CD4-positive, alpha-beta memory T cell (primary cell): ENCODE data around the gene PLXNA4. TPM values are rescaled to one million over a fixed set of nuclear protein-coding genes. Genes with fewer than 3 reads are reported as not detected.

ENCODE experiments used
- CTCF ChIA-PET: fragments of 350-600 bp; sonication (Branson Sonifier 250); formaldehyde crosslinking; loops from one replicate; lab custom pipeline; 2021; ENCODE audit warnings: inconsistent platforms; ENCODE audit not compliant: partially characterized antibody; lab: Charles Lee
- POLR2A ChIA-PET: fragments of 350-600 bp; sonication (Branson Sonifier 250); formaldehyde crosslinking; loops from one replicate; lab custom pipeline; 2021; ENCODE audit not compliant: partially characterized antibody; lab: Charles Lee
- DNase-seq, 5 donors: peaks; one replicate each; pipeline versions ENCODE4 v3.0.0 to v3.0.0-alpha.2; 2020 to 2022; ENCODE audit warnings: mixed read lengths in 1 of 5
- H3K27ac ChIP-seq: one replicate; pipeline ENCODE4 v1.7.0; 2013; ENCODE audit warnings: low read depth, low read length
- H3K27me3 ChIP-seq: 2 replicates; pipeline ENCODE4 v1.7.0; 2013; ENCODE audit warnings: mild to moderate bottlenecking, low read length, moderate library complexity; ENCODE audit not compliant: insufficient read depth
- H3K36me3 ChIP-seq: 2 replicates; pipeline ENCODE4 v1.7.0; 2013; ENCODE audit warnings: mild to moderate bottlenecking, low read length, moderate library complexity; ENCODE audit not compliant: insufficient read depth
- H3K4me1 ChIP-seq: 2 replicates; pipeline ENCODE4 v1.7.0; 2013; ENCODE audit warnings: mild to moderate bottlenecking, low read length, moderate library complexity; ENCODE audit not compliant: insufficient read depth
- H3K4me3 ChIP-seq, 2 donors: one replicate each; pipeline ENCODE4 v1.7.0; 2013; ENCODE audit warnings: low read length in 2 of 2, mild to moderate bottlenecking in 1 of 2
- H3K9me3 ChIP-seq, 2 donors: one replicate each; pipeline ENCODE4 v1.7.0; 2013; ENCODE audit warnings: low read length in 2 of 2, control low read depth in 1 of 2; ENCODE audit not compliant: control insufficient read depth in 1 of 2
- H3K27ac Mint-ChIP-seq, 7 donors: one replicate each; pipeline ENCODE4 v1.8.0; 2020 to 2021; ENCODE audit warnings: mixed read lengths in 7 of 7, mild to moderate bottlenecking in 6 of 7, inconsistent platforms in 3 of 7, moderate library complexity in 3 of 7
- H3K27me3 Mint-ChIP-seq, 2 donors: one replicate each; pipeline ENCODE4 v1.8.0; 2020 to 2021; ENCODE audit warnings: mixed read lengths in 2 of 2
- H3K36me3 Mint-ChIP-seq, 2 donors: one replicate each; pipeline ENCODE4 v1.8.0; 2020 to 2021; ENCODE audit warnings: mixed read lengths in 2 of 2, inconsistent platforms in 1 of 2, mild to moderate bottlenecking in 1 of 2
- H3K4me1 Mint-ChIP-seq, 4 donors: one replicate each; pipeline ENCODE4 v1.8.0; 2020 to 2021; ENCODE audit warnings: mixed read lengths in 4 of 4, mild to moderate bottlenecking in 1 of 4
- H3K4me3 Mint-ChIP-seq, 8 donors: one replicate each; pipeline ENCODE4 v1.8.0; 2020 to 2021; ENCODE audit warnings: mixed read lengths in 8 of 8, mild to moderate bottlenecking in 7 of 8, moderate library complexity in 6 of 8, inconsistent platforms in 3 of 8
- H3K9me3 Mint-ChIP-seq, 8 donors: one replicate each; pipeline ENCODE4 v1.8.0; 2020 to 2021; ENCODE audit warnings: mixed read lengths in 8 of 8, mild to moderate bottlenecking in 5 of 8, inconsistent platforms in 3 of 8, moderate library complexity in 1 of 8
- intact Hi-C: fragments of 100-400 bp; cut with micrococcal nuclease; formaldehyde crosslinking; loops from one replicate; pipeline ENCODE4 v1.15.1; 2023
- polyA plus RNA-seq, 2 donors: library from polyadenylated mRNA; unstranded; fragments of 300-500 nt; fragmentation: Illumina TruSeq; gene quantifications; one replicate each; pipeline ENCODE4 v1.2.3, GENCODE V29; 2021
- total RNA-seq, 2 experiments: library from RNA; stranded (reverse); gene quantifications; one replicate each; pipeline ENCODE4 v1.2.3, GENCODE V29; 2021

PLXNA4 gene
- total and polyA plus RNA-seq, 4 experiments from 2014 or later, result 0.06 to 0.94 (median 0.58) TPM

- H3K27ac ChIP-seq, result no peak overlapping the region
- intact Hi-C loops, result no loop called here
- H3K4me1 Mint-ChIP-seq, result no peaks in the 10 kb centered on the region
- POLR2A ChIA-PET, result no interaction called here
- H3K36me3 Mint-ChIP-seq, result no peaks in the 10 kb centered on the region
- H3K4me1 ChIP-seq, result no peaks in the 10 kb centered on the region
- no peak overlapping the region for H3K27ac Mint-ChIP-seq
- DNase-seq, result no peak
- H3K9me3 ChIP-seq, result no peaks in the 10 kb centered on the region
- H3K36me3 ChIP-seq, result no peaks in the 10 kb centered on the region
- peaks cover 9 to 12% of the 10 kb centered on the region in 2 donors for H3K27me3 Mint-ChIP-seq
- H3K4me3 Mint-ChIP-seq, result no peak overlapping the region
- H3K27me3 ChIP-seq, result no peaks in the 10 kb centered on the region
- H3K9me3 Mint-ChIP-seq, result peaks cover 0 to 4% (median 0%) of the 10 kb centered on the region in 8 donors
- CTCF ChIA-PET, result no interaction called here
- H3K4me3 ChIP-seq, result no peak overlapping the region
These were observed 281.1 kb downstream of the PLXNA4 start for GRCh38 chr7:132295175-132295574.

- Mint-ChIP-seq H3K27ac (no peak overlapping the region), H3K4me1 (no peaks in the 10 kb centered on the region), H3K9me3 (peaks cover 0 to 3% (median 0%) of the 10 kb centered on the region in 8 donors), H3K36me3 (no peaks in the 10 kb centered on the region), H3K27me3 (peaks cover 7 to 8% of the 10 kb centered on the region in 2 donors), H3K4me3 (no peak overlapping the region)
- intact Hi-C loops, result no loop called here
- no peak for DNase-seq
- H3K27ac ChIP-seq, result no peak overlapping the region
- H3K9me3 ChIP-seq, result no peaks in the 10 kb centered on the region
- H3K36me3 ChIP-seq, result no peaks in the 10 kb centered on the region
- POLR2A ChIA-PET, result no interaction called here
- H3K4me3 ChIP-seq, result no peak overlapping the region
- H3K4me1 ChIP-seq, result no peaks in the 10 kb centered on the region
- no peaks in the 10 kb centered on the region for H3K27me3 ChIP-seq
- CTCF ChIA-PET, result no interaction called here
These were observed 283.5 kb downstream of the PLXNA4 start for GRCh38 chr7:132292803-132293202.

- no peaks in the 10 kb centered on the region for H3K4me1 ChIP-seq
- Mint-ChIP-seq H3K36me3 (no peaks in the 10 kb centered on the region), H3K4me3 (no peak overlapping the region), H3K27ac (no peak overlapping the region), H3K4me1 (no peaks in the 10 kb centered on the region), H3K9me3 (peaks cover 0 to 3% (median 0%) of the 10 kb centered on the region in 8 donors), H3K27me3 (peaks cover 8 to 10% of the 10 kb centered on the region in 2 donors)
- H3K36me3 ChIP-seq, result no peaks in the 10 kb centered on the region
- no peak overlapping the region for H3K27ac ChIP-seq
- DNase-seq, result no peak
- CTCF ChIA-PET, result no interaction called here
- H3K4me3 ChIP-seq, result no peak overlapping the region
- intact Hi-C loops, result no loop called here
- H3K9me3 ChIP-seq, result no peaks in the 10 kb centered on the region
- POLR2A ChIA-PET, result no interaction called here
- H3K27me3 ChIP-seq, result no peaks in the 10 kb centered on the region
These were observed 284.8 kb downstream of the PLXNA4 start for GRCh38 chr7:132291481-132291880.

- DNase-seq, result no peak
- ChIA-PET POLR2A (no interaction called here), CTCF (no interaction called here)
- Histone ChIP-seq H3K9me3 (no peaks in the 10 kb centered on the region), H3K27me3 (no peaks in the 10 kb centered on the region), H3K36me3 (no peaks in the 10 kb centered on the region), H3K4me1 (no peaks in the 10 kb centered on the region), H3K27ac (no peak overlapping the region), H3K4me3 (no peak overlapping the region)
- Mint-ChIP-seq H3K36me3 (no peaks in the 10 kb centered on the region), H3K9me3 (peaks cover 0 to 3% (median 0%) of the 10 kb centered on the region in 8 donors), H3K4me1 (no peaks in the 10 kb centered on the region), H3K4me3 (no peak overlapping the region), H3K27me3 (peaks cover 8 to 9% of the 10 kb centered on the region in 2 donors), H3K27ac (no peak overlapping the region)
- intact Hi-C loops, result no loop called here
These were observed 286.2 kb downstream of the PLXNA4 start for GRCh38 chr7:132290021-132290420.

- CTCF ChIA-PET, result no interaction called here
- Mint-ChIP-seq H3K9me3 (peaks cover 0 to 3% (median 0%) of the 10 kb centered on the region in 8 donors), H3K27me3 (peaks cover 7 to 8% of the 10 kb centered on the region in 2 donors), H3K4me1 (no peaks in the 10 kb centered on the region), H3K4me3 (no peak overlapping the region), H3K27ac (no peak overlapping the region), H3K36me3 (no peaks in the 10 kb centered on the region)
- POLR2A ChIA-PET, result no interaction called here
- Histone ChIP-seq H3K4me3 (no peak overlapping the region), H3K27ac (no peak overlapping the region), H3K4me1 (no peaks in the 10 kb centered on the region), H3K9me3 (no peaks in the 10 kb centered on the region), H3K36me3 (no peaks in the 10 kb centered on the region), H3K27me3 (no peaks in the 10 kb centered on the region)
- no peak for DNase-seq
- intact Hi-C loops, result no loop called here
These were observed 289.4 kb downstream of the PLXNA4 start for GRCh38 chr7:132286836-132287235.

- Histone ChIP-seq H3K36me3 (no peaks in the 10 kb centered on the region), H3K9me3 (no peaks in the 10 kb centered on the region), H3K27me3 (no peaks in the 10 kb centered on the region), H3K27ac (no peak overlapping the region), H3K4me1 (no peaks in the 10 kb centered on the region), H3K4me3 (no peak overlapping the region)
- no peak overlapping the region for H3K4me3 Mint-ChIP-seq
- ChIA-PET CTCF (no interaction called here), POLR2A (no interaction called here)
- DNase-seq, result no peak
- intact Hi-C loops, result no loop called here
- no peaks in the 10 kb centered on the region for H3K4me1 Mint-ChIP-seq
- H3K9me3 Mint-ChIP-seq, result peaks cover 0 to 2% (median 0%) of the 10 kb centered on the region in 8 donors
- no peaks in the 10 kb centered on the region for H3K36me3 Mint-ChIP-seq
- peaks cover 0 to 11% of the 10 kb centered on the region in 2 donors for H3K27me3 Mint-ChIP-seq
- no peak overlapping the region for H3K27ac Mint-ChIP-seq
These were observed 295.9 kb downstream of the PLXNA4 start for GRCh38 chr7:132280335-132280734.

GRCh38 chr7:132279718-132280117 lies 296.6 kb downstream of the PLXNA4 start:
- no peaks in the 10 kb centered on the region for H3K9me3 ChIP-seq
- H3K4me3 Mint-ChIP-seq, result no peak overlapping the region
- H3K4me1 Mint-ChIP-seq, result no peaks in the 10 kb centered on the region
- no peak overlapping the region for H3K27ac Mint-ChIP-seq
- H3K27me3 Mint-ChIP-seq, result peaks cover 0 to 11% of the 10 kb centered on the region in 2 donors
- H3K27me3 ChIP-seq, result no peaks in the 10 kb centered on the region
- no peak for DNase-seq
- H3K4me3 ChIP-seq, result no peak overlapping the region
- no peaks in the 10 kb centered on the region for H3K36me3 Mint-ChIP-seq
- no peaks in the 10 kb centered on the region for H3K4me1 ChIP-seq
- H3K27ac ChIP-seq, result no peak overlapping the region
- no peaks in the 10 kb centered on the region for H3K36me3 ChIP-seq
- intact Hi-C loops, result no loop called here
- CTCF ChIA-PET, result no interaction called here
- POLR2A ChIA-PET, result no interaction called here
- peaks cover 0 to 2% (median 0%) of the 10 kb centered on the region in 8 donors for H3K9me3 Mint-ChIP-seq
